GM21723 (cell line): Measurements from ENCODE around the gene EIF4E2.

Experiments
- ATAC-seq: cut with Tn5 transposase; IDR thresholded peaks from one replicate; pipeline ENCODE4 v1.9.1; 2021; ENCODE audit warnings: mild to moderate bottlenecking, moderate library complexity; ENCODE audit not compliant: unreplicated experiment

EIF4E2 gene

GRCh38 chr2:232592772-232593395 is 42.4 kb downstream of the EIF4E2 start:
- no peak for ATAC-seq

DNA sequence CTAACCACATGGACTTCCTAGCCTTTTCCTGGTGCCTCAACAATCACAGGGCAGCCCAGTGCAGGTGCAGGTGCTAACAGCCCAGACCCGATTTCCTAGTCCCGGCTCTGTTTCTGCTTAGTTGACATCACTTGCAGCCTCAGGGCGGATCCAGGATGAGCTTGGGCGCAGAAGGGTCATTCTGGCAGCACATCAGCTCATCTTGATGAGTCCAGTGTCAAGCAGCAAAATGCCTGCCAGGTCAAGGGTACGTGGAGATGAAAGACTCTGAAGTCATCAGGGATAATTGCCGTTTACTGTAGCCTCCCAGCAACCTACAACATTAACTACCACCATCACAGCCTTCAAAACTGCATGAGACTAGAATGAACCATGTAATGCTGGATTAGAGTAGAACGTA is 43.5 kb downstream of the EIF4E2 start:
- no peak for ATAC-seq

DNA sequence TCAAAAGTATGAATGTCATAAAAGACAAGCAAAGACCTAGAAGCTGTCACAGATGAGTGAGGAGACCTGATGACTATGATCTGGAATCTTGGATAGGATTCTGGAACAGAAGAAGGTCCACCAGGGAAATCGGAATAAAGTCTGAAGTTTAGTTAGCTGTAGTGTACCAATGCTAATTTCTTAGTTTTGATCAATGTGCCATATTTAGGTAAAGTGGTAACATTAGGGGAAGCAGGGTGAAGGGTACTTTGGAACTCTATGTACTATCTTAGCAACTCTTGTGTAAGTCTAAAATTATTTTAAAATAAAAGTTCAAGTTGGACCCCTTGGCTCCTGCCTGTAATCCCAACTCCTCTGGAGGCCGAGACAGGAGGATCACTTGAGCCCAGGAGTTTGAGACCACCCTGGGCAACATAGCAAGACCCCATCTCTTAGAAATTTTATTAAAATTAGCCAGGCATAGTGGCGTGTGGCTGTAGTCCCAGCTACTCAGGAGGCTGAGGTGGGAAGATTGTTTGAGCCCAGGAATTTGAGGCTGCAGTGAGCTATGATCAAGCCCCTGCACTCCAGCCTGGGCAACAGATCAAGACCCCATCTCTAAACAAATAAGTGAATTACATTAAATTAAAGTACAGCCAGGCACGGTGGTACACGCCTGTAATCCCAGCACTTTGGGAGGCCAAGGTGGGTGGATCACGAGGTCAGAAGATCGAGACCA is 47.0 kb downstream of the EIF4E2 start:
- no peak for ATAC-seq

DNA sequence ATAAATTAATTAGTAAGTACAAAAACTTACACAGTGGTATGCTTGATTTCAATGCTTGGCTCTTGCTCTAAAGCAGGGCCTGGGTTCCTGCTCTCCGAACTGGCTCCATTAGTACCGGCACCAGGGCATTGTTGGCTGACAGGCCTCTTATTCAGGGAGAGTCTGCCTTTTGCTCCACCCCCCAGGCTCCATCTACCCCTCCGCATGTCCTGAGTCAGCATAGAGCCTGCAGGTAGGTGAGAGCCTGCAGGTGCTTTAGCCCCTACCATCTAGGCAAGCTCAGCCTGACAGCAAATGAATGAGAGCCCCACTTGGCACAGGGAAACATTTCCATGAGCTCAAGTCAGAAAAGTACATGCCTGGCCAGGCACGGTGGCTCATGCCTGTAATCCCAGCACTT is 47.8 kb downstream of the EIF4E2 start:
- no peak for ATAC-seq

- no peak for ATAC-seq
Observed at GRCh38 chr2:232600053-232600773, 49.7 kb downstream of the EIF4E2 start.

DNA sequence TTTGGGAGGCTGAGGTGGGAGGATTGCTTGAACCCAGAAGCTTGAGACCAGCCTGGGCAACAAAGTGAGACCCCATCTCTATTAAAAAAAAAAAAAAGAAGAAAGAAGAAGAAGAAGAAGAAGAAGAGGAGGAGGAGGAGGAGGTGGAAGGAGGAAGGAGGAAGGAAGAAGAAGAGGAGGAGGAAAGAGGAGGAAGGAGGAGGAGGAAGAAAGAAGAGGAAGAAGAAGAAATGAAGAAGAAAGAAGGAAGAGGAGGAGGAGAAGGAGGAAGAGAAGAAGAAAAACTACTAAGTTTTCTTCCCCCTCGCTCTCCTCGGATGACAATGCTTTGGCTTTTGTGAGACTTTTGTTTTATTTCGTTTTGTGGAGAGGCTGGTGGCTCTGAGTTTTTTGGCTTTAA is 52.8 kb downstream of the EIF4E2 start:
- no peak for ATAC-seq

DNA sequence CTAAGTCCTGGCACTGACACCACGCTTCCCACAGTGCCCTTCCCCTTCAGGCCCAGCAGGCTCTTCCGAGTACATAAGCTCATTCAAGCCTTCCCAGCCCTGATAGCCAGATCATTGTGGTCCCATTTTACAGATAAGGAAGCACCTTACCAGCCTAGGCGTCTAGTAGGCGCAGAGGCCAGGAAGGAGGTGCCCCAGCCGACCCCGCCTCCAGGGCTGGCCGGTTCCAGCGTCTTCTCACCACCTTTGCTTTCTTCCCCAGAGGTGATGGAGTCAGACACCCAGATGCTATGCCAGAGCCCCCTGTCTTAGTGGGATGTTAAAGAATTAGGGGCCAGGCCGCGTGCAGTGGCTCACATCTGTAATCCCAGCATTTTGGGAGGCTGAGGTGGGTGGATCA is 54.0 kb downstream of the EIF4E2 start:
- ATAC-seq: no peak

DNA sequence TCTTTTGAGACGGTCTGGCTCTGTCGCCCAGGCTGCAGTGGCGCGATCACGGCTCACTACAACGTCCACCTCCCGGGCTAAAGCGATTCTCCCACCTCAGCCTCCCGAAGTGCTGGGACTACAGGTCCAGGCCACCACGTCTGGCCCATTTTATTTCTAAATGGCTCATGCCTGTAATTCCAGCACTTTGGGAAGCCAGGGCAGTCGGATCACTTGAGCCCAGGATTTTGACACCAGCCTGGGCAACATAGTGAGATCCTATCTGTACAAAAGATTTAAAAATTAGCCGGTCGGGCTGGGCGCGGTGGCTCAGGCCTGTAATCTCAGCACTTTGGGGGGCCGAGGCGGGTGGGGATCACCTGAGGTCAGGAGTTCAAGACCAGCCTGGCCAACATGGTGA is 56.5 kb downstream of the EIF4E2 start:
- ATAC-seq: no peak

GRCh38 chr2:232609607-232610006 is 59.1 kb downstream of the EIF4E2 start:
- ATAC-seq: no peak

GRCh38 chr2:232610081-232610480 is 59.6 kb downstream of the EIF4E2 start:
- no peak for ATAC-seq

GRCh38 chr2:232611061-232611460 is 60.6 kb downstream of the EIF4E2 start:
- no peak for ATAC-seq

DNA sequence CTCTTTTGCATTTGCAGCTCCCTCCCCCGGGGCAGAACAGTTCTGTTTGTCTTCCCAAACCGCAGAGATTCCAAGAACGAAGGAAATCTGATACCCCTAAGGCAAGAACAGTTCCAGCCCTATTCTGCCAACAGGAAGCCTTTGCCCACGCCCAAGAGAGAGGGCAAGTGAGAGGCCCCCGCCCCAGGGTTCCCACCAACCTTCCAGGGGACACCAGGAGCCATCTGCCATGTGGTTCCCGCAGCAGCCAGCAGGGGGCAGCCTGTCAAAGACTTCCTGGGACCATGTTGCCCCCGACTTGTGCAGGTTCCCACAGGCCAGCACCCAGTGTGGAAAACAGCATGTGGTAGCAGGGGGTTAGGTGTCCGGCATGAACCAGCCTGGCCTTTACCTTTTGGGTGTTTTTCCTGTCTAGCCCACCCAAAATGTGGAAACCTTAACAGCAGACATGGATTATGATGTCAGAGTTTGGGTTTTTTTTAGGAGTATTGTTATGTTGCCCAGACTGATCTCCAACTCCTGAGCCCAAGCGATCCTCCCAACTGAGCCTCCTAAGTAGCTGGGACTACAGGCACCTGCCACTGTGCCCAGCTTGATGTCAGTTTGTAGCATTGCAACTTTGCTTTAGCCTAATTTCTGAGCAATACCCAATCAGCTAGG is 61.2 kb downstream of the EIF4E2 start:
- no peak for ATAC-seq

GRCh38 chr2:232613538-232614134 is 63.1 kb downstream of the EIF4E2 start:
- ATAC-seq: no peak

DNA sequence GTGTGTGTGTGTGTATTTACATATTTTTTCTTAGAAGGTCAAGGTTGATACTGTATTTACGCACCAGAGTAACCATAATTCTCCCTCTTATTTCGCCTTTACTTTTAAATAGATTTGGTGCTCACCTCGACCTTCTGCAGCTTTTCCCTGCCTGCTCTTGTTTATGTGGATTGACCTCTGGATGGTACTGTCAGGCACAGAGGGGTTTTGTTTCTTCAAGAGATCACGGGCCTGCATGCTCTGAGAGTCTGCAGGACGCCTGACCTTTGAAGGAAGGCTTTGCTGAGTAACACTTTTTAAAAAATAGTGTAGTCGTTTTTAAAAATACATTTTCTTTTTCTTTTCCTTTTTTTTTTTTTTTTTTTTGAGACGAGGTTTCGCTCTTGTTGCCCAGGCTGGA is 64.8 kb downstream of the EIF4E2 start:
- ATAC-seq: no peak
